ENCODE measurements around the gene FCER1G. TPM values are rescaled to one million over a fixed set of nuclear protein-coding genes. Genes with fewer than 3 reads are reported as not detected.

FCER1G gene
- total and polyA plus RNA-seq, 7 donors: 14.4 to 243 (median 77.7) TPM

DNA sequence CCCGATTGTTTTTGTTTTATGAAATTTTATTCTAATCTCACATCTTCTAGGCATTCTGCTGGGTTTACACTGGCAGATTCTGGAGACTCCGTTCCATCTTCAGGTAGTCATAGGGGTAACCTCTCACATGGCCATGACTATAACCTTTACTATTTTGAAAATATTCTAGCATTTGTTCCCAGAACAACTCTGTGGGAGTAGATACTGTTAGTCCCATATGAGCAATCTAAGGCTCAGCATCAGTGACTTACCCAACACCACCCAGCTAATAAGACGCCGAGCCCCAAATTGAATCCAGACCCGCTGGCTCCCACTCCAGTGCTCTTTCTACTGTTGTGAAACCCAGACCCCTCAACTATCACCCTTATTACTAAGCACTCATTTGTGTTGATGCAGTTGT is 26.1 kb upstream of the FCER1G start:
- H3K9me3 ChIP-seq: no peaks in the 10 kb centered on the region
- H3K36me3 ChIP-seq: peaks cover 0 to 15% (median 0%) of the 10 kb centered on the region in 4 donors
- 94 to 95% methylated on average over 5 of the region's 5 CpGs for WGBS, 2 donors
- TF ChIP-seq POLR2A (IDR thresholded peaks at IDR 0.05) (no peak), EP300 (IDR thresholded peaks at IDR 0.05) (no peak)
- TF ChIP-seq, protein P1, sequence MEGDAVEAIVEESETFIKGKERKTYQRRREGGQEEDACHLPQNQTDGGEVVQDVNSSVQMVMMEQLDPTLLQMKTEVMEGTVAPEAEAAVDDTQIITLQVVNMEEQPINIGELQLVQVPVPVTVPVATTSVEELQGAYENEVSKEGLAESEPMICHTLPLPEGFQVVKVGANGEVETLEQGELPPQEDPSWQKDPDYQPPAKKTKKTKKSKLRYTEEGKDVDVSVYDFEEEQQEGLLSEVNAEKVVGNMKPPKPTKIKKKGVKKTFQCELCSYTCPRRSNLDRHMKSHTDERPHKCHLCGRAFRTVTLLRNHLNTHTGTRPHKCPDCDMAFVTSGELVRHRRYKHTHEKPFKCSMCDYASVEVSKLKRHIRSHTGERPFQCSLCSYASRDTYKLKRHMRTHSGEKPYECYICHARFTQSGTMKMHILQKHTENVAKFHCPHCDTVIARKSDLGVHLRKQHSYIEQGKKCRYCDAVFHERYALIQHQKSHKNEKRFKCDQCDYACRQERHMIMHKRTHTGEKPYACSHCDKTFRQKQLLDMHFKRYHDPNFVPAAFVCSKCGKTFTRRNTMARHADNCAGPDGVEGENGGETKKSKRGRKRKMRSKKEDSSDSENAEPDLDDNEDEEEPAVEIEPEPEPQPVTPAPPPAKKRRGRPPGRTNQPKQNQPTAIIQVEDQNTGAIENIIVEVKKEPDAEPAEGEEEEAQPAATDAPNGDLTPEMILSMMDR (IDR thresholded peaks at IDR 0.05): no peak
- H3K27me3 ChIP-seq: no peaks in the 10 kb centered on the region
- H3K4me1 ChIP-seq: peaks cover 0 to 10% (median 4%) of the 10 kb centered on the region in 4 donors
- no peak overlapping the region for H3K4me3 ChIP-seq
- no peak for DNase-seq
- H3K27ac ChIP-seq: no peak overlapping the region
- intact Hi-C loops (cut with DNase I): no loop called here

DNA sequence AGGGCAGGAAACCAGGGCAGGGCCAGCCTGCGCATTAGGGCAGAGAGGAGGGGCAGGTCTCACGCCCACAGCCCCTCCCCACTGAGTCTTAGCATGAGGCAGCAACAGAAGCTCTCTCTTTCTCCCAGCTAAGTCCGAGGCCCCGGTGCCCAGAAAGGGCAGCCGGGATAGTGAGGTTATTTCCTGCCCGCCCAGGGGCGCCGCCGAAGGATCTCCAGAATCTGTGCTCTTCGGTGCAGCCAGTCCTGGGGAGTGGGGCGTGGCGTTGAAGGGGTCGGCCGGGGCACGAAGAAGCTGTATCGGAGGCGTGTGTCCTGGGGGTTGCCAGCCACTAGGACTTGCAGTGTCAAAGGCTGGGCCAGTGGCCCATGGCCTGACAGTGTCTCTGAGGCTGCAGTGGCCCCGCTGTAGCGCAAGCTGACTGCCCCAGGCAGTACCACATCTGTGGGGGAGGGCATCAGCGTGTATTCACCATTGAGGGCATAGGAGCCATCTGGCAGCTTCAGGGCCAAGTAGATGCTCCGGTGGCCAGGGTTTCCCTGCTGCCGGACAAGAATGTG is 24.1 kb upstream of the FCER1G start:
- peaks cover 0 to 21% (median 5%) of the 10 kb centered on the region in 4 donors for H3K4me1 ChIP-seq
- no peak for TF ChIP-seq POLR2AphosphoS5 (IDR thresholded peaks at IDR 0.05)
- TF ChIP-seq, protein P1 (IDR thresholded peaks at IDR 0.05): no peak
- TF ChIP-seq POLR2A (IDR thresholded peaks at IDR 0.05): no peak
- no peak for TF ChIP-seq EP300 (IDR thresholded peaks at IDR 0.05)
- no peaks in the 10 kb centered on the region for H3K27me3 ChIP-seq
- intact Hi-C loops (cut with DNase I): no loop called here
- peaks cover 0 to 15% (median 0%) of the 10 kb centered on the region in 4 donors for H3K36me3 ChIP-seq
- H3K27ac ChIP-seq: no peak overlapping the region
- no peak for DNase-seq
- no peak overlapping the region for H3K4me3 ChIP-seq
- 58 to 69% methylated on average over 22 of the region's 22 CpGs for WGBS, 2 donors
- H3K9me3 ChIP-seq: no peaks in the 10 kb centered on the region

- intact Hi-C loops (cut with DNase I): no loop called here
- H3K27me3 ChIP-seq: no peaks in the 10 kb centered on the region
- TF ChIP-seq EP300 (IDR thresholded peaks at IDR 0.05): no peak
- TF ChIP-seq POLR2AphosphoS5 (IDR thresholded peaks at IDR 0.05): no peak
- TF ChIP-seq POLR2A (IDR thresholded peaks at IDR 0.05): no peak
- TF ChIP-seq, protein P1 (IDR thresholded peaks at IDR 0.05): no peak
- no peaks in the 10 kb centered on the region for H3K9me3 ChIP-seq
- no peak overlapping the region for H3K4me3 ChIP-seq
- H3K4me1 ChIP-seq: peaks cover 0 to 30% (median 14%) of the 10 kb centered on the region in 4 donors
- DNase-seq: no peak
- peaks cover 0 to 15% (median 0%) of the 10 kb centered on the region in 4 donors for H3K36me3 ChIP-seq
- 67 to 80% methylated on average over 8 of the region's 8 CpGs for WGBS, 2 donors
- no peak overlapping the region for H3K27ac ChIP-seq
Measured at GRCh38 chr1:161191971-161192370, 23.1 kb upstream of the FCER1G start.

DNA sequence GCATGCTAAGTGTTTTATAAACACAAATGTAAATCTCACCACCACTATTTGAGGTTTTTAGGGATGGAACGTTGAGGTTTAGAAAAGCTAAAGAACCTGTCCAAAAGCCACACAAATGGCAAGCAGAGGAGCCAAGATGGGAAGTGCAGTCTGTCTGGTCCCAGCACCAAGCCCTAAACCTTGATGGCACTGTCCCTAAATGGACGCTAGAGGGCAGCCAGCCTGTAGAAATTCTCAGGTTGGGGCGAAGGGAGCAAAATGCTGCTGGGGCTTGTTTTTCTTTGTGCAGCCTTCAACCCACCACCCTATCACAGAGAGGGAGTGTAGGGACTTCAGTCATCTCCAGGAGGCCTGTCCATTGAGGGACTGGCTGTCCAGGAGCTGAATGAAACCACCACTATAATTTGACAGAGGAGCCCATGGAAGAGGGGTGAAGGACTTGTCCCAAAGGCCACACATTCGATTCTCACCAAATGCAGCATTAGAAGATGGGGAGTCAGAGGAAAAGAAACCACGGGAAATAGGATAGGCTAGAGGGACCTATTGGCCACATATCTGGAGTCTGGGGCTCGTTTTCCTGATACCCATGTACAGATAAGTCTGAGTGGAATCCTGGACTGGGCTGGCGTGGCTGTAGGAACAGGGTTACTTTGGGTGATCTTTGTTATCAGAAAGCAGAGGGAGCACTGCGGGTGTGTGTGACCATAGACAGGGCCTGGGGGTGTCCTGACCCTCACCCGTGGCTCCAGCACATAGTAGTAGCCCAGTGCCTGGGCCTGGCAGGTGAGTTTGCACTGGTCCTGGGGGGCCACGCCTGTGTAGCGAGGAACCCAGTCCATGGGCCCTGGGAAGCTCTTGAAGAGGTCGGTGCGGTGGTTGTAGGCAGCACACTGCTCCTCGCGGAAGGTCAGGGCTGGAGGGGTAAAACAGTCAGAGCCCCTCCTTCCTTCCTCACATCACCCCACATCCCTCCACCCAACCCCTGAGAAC is 22.3 kb upstream of the FCER1G start:
- Histone ChIP-seq H3K27me3 (no peaks in the 10 kb centered on the region), H3K4me1 (peaks cover 0 to 38% (median 21%) of the 10 kb centered on the region in 4 donors), H3K36me3 (peaks cover 0 to 15% (median 0%) of the 10 kb centered on the region in 4 donors), H3K27ac (peak overlapping the region in 3 of 4 donors; percentile 1 to 15 (median 1)), H3K9me3 (no peaks in the 10 kb centered on the region), H3K4me3 (no peak overlapping the region)
- TF ChIP-seq POLR2AphosphoS5 (IDR thresholded peaks at IDR 0.05) (peak in 1 of 4 donors; percentile 15), EP300 (IDR thresholded peaks at IDR 0.05) (no peak), POLR2A (IDR thresholded peaks at IDR 0.05) (no peak)
- TF ChIP-seq, protein P1 (IDR thresholded peaks at IDR 0.05): peak; percentile 61 to 85 (median 73)
- WGBS, 2 donors: 57 to 64% methylated on average over 15 of the region's 15 CpGs
- peak; percentile 85 for DNase-seq
- intact Hi-C loops (cut with DNase I): no loop called here

Data from sigmoid colon (tissue), 7 donors.